ENCODE measurements around the gene TGIF1.

- TF ChIP-seq POLR2A (IDR thresholded peaks at IDR 0.05) (no peak), CTCF (IDR thresholded peaks at IDR 0.05) (no peak)
Measured at GRCh38 chr18:3401669-3402620, 48.0 kb upstream of the TGIF1 start.

Measured in lower leg skin (tissue), 3 donors.